Fibroblast of pulmonary artery (primary cell): ENCODE data around the gene CBY1.

Experiments used
- DNase-seq: peaks from one replicate; pipeline ENCODE4 v3.0.0-alpha.2; 2010; ENCODE audit warnings: low read depth
- H3K4me3 ChIP-seq: replicated peaks from 2 replicates; pipeline ENCODE4 v1.5.1; 2011; ENCODE audit warnings: low read depth, mild to moderate bottlenecking, control low read depth, low read length, moderate library complexity
- CTCF ChIP-seq: IDR thresholded peaks from 2 replicates; pipeline ENCODE4 v1.5.1; 2011; ENCODE audit warnings: mild to moderate bottlenecking, control low read depth, low read length, inconsistent platforms; ENCODE audit errors: missing control alignments

Gene CBY1

DNA sequence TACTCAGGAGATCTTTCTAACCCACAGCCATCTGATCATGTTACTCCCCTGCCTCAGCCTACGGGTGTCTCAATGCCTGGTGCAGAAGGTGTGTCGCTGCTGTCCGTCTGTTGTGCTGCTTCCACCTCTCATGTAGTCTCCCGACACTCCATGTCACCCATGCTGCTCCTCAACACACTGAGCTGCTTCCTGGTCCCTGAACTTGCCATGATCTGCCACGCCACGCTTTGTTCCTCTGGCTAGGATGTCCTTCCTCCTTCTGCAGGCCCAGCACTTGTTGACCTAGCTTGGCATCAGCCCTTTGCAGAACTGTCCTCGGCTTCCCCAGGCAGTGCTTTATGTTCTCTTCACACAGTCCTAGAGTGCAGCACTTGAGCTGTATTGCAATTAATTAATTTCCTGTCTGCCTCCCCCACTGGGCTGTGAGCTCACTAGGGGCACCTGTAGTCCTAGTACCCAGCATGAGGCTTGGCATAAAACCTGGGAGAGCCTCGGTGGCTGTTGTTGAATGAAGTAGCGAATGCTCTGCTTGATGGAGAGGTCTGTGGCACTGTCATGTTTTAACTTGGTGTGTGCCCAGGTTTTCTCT is 58.8 kb downstream of the CBY1 start:
- no peak for DNase-seq
- no peak overlapping the region for H3K4me3 ChIP-seq
- TF ChIP-seq CTCF, result no peak

DNA sequence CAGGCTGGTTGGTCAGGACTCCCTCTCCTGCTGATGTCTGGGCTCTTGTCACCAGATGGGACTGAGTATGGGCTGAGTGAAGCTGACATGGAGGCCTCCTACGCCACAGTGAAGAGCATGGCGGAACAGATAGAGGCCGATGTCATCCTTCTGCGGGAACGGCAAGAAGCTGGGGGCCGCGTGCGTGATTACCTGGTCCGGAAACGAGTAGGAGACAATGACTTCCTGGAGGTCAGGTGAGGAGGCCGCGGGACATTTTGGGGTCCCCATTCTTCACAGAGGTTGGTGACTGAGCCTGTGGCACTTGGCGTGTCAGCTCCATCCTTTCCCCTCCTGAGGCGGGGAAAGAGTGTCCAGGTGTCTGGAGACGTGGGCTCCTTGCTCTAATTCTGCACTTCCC is 59.4 kb downstream of the CBY1 start:
- H3K4me3 ChIP-seq, result no peak overlapping the region
- DNase-seq, result no peak
- TF ChIP-seq CTCF, result no peak

DNA sequence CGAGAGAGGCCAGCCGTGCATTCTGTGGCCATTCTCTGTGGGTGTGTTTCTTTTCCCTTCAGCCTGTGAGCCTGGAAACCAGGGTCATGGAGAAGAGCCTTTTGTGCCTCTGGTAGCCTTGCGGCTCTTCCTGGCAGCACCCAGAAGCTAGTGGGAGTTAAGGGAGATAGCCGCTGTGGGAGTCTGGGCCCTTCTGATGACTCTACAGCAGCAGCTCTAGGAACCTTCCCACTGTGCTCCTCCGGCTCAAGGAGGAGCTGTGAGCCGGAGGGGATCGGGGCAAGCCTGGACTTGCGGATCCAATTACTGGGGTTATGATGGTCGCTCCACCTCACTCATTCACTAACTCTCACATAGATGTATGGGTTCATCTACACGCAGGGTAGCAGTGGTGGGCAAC is 59.8 kb downstream of the CBY1 start:
- H3K4me3 ChIP-seq, result no peak overlapping the region
- no peak for DNase-seq
- TF ChIP-seq CTCF, result no peak

- DNase-seq, result no peak
- no peak overlapping the region for H3K4me3 ChIP-seq
- no peak for TF ChIP-seq CTCF
Observed at GRCh38 chr22:38716826-38717225, 60.4 kb downstream of the CBY1 start.

- TF ChIP-seq CTCF, result no peak
- H3K4me3 ChIP-seq, result no peak overlapping the region
- DNase-seq, result no peak
Observed at GRCh38 chr22:38717244-38717643, 60.8 kb downstream of the CBY1 start.

DNA sequence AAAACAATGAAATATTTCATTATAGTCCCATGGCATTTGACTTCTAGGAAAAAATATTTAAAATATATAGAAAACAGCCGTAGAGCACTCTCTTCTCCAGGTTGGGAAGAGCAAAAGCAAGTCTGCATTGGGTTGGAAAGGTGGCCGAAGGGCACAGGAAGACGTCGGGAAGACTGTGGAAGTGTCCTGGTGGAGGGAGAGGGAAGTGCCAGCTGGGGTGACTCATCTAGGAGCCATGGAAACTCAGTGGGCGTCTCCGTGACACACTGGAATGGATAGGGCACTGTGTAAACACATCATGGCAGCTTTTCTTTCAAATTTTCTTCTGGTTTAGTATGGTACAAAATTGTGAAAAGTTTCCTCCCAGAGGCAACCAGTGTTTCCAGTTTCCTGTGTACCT is 62.0 kb downstream of the CBY1 start:
- peak; percentile 81 for DNase-seq
- peak; percentile 76 for TF ChIP-seq CTCF
- H3K4me3 ChIP-seq, result no peak overlapping the region

GRCh38 chr22:38719196-38719595 is 62.8 kb downstream of the CBY1 start:
- no peak for DNase-seq
- H3K4me3 ChIP-seq, result no peak overlapping the region
- TF ChIP-seq CTCF, result no peak
